Mesenteric fat pad (tissue), 1 donor: Measurements from ENCODE around the gene SLC35F4. TPM values are rescaled to one million over a fixed set of nuclear protein-coding genes. Genes with fewer than 3 reads are reported as not detected.
"Not testable (repeated sequence)": the region's sequence is repeated elsewhere in the genome, so short reads cannot be mapped to it uniquely, and the experiment has no call there.

Experiments
- DNase-seq: peaks from one replicate; pipeline ENCODE4 v3.0.0-alpha.2; 2020; ENCODE audit warnings: low spot score
- total RNA-seq: library from RNA; stranded (reverse); fragmentation: NEBNext Ultra II Directional; extraction: Animal tissue kit (Norgen Biotek cat#: 25700); gene quantifications from one replicate; pipeline ENCODE4 v1.2.1, GENCODE V29; 2021
- donor health status: DM: yes; HTN: yes; CAD: no.

Gene SLC35F4
- total RNA-seq, 1 donor from 2014 or later, result not detected

DNA sequence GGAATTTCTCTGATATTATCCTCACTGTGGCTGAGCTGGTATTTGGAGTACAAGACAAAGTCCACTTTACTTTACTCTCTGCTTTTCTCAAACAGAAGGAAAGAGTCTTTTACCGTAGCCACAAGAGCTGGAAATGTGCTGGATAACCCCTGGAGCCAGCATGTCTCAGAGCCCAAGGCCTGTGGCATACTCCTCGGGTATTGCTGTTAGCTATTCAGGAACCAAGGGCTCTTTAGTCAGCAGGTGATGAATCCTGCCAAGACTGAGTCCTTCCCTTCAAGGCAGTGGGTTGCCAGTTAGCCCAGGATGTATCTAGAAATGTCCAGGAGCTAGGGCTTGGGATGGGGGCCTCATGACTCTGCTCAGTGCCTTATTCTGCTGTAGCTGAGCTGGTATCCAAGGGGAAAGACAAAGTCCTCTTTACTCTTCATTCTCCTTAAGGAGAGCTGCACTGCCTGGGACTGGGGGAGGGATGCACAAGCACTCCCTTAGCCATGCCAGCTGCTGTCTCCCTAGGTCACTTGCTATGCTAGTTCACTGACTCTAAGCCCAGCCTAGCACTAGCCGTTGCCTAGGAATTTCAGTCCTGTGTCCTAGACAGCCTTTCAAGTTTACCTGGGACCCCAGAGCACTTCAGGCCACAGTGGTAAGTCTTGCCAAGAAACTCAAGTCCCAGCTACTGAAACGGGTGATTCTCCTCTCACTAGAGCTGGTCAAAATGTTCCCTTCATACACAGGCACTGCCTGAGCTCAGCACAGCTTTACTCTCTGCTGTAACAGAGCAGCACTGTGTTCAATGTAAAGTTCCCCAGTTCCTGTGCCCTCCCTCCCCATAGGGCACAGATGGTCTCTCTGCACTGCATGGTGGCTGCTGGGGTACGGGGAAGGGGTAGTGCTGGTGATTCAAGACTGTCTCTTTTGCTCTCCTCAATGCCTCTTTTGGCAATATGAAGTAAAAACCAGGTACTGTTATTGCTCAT is 136.4 kb downstream of the SLC35F4 start:
- DNase-seq, result no peak

DNA sequence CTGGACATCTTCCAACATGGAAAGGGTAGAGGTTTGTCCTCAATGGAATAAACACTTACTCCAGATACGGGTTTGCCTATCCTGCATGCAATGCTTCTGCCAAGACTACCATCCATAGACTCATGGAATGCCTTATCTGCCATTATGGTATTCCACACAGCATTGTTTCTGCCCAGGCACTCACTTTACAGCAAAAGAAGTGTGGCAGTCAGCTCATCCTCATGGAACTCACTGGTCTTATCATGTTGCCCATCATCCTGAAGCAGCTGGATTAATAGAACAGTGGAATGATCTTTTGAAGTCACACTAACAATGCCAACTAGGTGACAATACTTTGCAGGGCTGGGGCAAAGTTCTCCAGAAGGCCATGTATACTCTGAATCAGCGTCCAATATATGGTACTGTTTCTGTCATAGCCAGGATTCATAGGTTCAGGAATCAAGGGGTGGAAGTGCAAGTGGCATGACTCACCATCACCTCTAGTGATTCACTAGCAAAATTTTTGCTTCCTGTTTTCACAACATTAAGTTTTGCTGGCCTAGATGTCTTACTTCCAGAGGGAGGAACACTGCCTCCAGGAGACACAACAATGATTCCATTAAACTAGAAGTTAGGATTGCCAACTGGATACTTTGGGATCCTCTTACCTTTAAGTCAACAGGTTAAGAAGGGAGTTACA is 140.4 kb downstream of the SLC35F4 start:
- DNase-seq, result no peak

DNA sequence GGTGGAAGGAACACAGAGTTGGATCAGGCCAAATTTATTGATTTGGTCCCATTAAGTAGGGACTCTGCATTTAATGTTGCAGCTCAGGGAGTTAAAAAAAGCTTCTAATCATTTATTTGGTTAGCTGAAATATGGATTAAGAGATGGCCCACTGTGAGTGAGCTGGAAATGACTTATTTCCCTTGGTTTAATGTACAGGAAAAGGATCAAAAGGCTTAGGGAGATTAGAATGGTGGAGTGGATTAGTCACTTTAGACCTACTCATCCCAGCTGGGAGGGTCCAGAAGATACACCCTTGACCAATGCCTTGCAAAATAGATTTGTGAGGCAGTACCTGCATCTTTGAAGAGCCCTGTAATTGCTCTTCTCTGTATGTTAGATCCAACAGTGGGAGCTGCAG is 143.8 kb downstream of the SLC35F4 start:
- DNase-seq, result not testable (repeated sequence)

DNA sequence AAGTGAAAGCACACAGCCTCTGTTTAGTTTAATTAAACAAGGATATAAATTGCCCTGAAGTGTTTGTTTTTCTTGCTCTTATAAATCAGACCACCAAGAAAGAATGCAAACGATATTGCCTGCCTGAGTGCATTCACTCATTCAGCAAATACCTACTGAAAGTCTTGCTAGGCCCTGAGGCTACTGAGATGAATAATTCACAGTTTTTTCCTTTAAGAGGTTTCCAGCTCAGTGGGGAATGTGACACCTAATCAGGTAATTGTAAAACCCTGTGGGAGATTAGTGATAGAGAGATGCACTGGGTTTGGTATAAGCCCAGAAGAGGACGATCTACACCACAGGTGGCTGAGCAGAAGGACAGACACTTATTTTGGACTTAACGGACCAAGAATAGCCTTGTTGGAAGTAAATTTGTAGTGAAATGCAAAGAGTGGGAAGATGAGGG is 151.4 kb downstream of the SLC35F4 start:
- no peak for DNase-seq

DNA sequence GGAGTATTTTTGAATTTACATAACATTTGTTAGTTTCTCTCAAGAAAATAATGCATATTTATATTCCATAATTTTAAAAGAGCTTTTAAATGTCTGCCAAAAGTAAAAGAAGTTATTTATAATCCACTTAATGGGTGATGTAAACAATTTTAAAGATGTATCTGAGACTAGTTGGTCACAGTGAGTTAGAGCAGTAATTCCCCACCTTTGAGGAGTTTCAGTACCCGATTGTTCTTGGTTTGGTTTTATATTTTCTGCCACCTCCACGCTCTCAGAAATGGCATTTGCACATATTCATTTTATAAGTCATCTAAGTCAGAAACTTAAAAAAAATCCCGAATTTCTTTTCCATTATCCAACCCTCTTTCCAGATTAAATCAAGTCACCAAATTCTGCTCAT is 153.2 kb downstream of the SLC35F4 start:
- DNase-seq, result no peak

DNA sequence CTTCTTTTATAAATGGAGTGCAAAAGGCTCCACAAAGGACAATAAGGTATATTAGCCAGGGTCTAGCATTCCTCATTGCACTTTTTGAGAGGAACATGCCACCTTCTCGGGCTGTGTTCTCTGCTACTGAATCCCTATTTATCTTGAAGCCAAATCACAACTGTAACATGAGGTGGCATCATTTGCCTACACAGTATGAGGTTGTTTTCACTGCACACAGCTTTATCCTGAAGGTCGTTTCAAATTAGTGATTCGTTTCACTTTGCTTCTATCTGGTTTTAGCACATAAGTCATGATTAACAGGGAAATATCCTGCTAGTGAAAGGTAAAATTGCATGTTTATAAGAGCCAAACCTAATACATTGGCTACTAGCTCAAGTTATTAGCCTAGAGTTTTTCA is 153.8 kb downstream of the SLC35F4 start:
- no peak for DNase-seq

DNA sequence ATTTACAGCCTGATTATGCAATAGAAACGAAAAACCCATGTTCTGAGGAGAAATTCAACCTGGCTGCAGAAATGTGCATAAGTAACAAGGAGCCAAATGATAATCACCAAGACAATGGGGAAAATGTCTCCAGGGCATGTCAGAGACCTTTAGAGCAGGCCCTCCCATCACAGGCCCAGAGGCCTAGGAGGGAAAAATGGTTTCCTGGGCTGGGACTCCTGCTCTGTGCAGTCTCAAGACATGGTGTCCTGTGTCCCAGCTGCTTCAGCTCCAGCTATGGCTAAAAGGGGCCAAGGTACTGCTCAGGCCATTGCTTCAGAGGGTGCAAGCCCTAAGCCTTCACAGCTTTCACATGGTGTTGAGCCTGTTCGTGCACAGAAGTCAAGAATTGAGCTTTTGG is 156.0 kb downstream of the SLC35F4 start:
- DNase-seq, result no peak

DNA sequence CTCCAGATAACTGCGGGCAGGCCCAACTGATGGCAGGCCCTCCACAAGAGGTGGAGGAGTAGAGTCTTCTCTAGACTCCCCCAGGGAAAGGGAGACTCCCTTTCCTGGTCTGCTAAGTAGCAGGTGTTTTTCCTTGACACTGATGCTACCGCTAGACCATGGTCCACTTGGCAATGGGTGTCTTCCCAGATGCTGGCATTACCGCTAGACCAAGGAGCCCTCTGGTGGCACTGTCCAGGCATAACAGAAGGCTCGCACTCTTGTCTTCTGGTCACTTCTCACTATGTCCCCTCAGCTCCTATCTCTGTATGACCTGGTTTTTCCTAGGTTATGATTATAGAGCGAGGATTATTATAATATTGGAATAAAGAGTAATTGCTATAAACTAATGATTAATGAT is 156.8 kb downstream of the SLC35F4 start:
- DNase-seq, result not testable (repeated sequence)

DNA sequence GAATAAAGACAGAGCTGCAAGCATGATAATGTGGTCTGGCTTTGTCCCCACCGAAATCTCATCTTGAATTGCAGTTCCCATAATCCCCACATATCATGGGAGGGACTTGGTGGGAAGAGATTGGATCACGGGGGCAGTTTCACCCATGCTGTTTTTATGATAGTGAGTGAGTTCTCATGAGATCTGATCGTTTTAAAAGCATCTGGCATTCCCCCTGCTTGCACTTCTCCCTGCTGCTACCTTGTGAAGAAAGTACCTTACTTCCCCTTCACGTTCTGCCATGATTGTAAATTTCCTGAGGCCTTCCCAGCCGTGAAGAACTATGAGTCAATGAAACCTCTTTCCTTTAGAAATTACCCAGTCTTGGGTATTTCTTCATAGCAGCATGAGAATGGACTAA is 158.7 kb downstream of the SLC35F4 start:
- DNase-seq, result no peak

DNA sequence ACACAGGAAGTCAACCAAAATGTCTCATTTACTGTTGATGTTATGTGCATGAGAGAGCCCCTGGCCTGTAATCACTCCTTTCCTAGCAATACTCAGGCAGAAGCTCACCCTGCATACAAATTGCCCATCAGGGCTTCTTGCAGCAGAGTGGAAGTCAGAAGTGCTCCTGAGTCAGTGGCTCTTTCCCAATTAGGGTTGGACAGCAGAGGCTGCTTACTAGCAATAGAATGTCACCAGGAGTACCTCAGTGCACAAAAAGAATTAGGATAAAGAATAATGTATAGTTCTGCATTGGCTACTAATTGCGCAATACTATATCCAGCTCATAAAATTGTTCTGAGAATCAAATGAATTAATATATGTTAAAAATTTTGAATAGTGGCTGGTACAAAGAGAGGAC is 161.1 kb downstream of the SLC35F4 start:
- no peak for DNase-seq

DNA sequence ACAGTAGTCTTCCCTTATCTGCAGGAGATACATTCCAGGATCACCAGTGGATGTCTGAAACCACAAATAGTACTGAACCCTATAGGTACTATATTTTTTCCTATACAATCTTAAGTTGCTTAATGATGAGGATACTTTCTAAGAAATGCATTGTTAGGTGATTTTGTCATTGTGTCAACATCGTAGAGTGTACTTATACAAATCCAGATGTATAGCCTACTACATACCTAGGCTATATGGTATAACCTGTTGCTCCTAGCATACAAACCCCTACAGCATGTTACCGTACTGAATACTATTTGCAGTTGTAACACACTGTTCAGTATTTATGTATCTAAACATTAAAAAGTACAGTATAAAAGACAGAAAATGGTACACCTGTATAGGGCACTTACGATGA is 165.9 kb downstream of the SLC35F4 start:
- DNase-seq, result no peak

DNA sequence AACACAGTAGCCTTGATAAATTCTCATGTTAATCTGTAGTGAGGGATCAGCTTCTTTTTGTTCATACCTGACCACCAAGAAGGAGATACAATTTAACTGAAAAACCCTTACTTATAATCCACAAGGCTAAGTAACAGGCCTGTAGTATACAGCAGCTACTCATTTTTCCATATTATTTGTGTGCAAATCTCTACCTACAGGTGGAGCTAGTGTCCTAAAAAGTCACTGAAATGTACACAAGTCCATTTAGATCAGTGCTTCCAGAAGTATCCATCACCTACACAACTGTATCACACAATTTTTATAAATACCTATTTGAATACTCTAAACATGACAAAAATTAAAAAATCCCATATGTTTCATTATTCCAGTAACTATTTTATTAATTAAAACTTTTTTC is 173.2 kb downstream of the SLC35F4 start:
- no peak for DNase-seq

DNA sequence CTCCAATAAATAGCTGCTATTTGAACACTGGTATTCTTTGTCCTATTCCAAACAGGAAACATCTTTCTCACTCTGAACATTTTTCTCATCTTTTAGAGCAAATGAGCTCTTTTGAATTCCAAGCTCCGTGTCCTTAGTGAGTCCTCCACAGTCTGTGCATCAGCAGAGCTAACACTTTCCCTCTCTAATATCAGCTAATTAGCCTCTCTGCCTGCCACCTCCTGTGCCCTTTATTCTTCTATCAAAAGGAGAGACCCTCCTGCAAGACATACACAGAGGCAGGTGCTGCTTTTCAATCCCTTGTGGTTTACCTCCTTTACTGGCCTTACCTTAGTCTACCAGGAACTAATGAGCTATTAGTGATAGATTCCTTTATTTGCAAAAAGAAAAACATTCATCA is 178.5 kb downstream of the SLC35F4 start:
- no peak for DNase-seq

DNA sequence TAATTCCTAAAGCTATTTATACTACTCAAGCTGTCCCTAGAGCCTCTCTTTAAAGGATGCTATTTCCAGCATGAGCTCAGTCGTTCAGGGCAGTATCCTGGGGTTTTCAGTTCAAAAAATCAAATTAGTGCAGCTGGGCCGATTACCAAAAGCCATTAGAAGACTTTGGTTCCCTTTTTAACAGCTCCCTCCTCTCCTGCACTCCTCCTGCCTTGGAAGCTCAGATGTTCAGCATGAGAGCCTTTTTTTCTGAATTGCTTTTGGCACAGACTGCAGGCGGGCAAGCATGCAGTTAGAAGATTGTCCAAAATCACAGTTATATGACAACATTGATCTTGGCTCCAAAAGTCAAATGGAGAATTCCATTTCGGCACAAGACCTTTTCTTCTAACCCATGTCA is 179.6 kb downstream of the SLC35F4 start:
- DNase-seq, result no peak

DNA sequence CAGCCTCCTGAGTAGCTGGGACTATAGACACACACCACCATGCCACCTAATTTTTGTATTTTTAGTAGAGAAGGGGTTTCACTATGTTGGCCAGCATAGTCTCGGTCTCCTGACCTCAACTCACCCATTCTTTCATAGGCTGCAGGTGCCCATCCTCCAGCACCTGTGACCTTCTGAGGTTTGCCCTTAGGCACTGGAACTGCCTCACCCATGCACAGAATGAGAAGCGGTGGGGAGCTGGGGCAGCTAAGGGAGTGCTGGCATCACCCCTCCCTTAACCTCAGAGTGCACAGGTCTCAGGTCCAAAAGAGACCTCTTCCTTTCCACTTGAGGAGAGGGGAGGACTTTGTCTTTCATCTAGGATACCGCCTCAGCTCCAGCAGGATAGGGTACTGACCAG is 194.9 kb downstream of the SLC35F4 start:
- DNase-seq, result no peak

DNA sequence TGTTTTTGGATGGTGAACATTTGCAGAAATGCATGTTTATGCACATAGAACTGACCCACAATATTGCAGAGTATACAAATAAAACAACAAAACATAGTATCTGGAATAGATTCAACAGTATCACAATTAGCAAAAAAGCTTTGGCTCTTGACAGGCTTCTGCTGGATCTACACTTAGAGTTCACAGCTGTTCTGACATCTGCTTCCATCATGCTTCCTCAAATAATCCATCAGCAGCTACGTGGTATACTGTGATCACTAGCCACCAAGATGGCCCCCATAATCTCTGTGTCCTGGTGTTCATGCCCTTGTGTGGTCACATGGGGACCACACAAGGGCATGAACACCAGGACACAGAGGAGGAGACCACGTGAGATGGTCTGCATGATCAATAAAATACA is 205.7 kb downstream of the SLC35F4 start:
- no peak for DNase-seq

DNA sequence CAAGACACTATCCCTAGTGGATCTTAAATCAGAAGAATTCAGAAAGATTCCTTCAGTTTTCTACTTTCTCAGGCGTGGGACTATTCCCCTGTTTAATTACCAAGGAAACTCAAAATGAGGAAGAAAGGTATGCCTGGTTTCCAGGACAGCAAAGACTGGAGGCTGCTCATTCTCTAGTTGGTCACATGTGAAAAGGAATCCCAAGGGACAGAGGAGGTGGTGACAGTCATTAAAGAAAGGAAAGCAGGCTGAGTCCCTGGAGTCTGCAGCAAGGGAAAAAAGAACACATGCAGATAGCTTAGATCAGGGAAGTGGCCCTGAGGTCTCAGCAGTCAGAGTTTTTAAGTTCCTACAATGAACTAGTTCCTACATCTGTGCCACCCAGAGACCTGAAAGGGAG is 206.8 kb downstream of the SLC35F4 start:
- DNase-seq, result no peak

DNA sequence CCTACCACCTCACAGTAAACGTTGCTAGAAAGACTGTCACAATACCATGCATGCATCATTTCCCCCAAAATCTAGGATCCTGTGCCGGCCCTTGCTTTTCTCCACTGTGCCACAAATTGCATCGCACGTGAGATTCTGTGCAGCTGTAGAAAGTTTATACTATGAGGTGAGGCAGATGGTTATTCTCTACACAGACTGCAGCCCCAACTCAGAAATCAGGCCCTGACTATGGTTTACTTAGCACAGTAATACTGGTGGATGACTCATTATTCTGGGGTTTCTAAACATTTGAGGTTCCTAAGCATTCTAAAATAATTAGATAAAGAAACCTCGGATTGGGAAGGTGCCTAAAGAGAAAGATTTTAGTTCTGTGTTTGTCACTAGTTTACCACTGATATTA is 208.4 kb downstream of the SLC35F4 start:
- no peak for DNase-seq

DNA sequence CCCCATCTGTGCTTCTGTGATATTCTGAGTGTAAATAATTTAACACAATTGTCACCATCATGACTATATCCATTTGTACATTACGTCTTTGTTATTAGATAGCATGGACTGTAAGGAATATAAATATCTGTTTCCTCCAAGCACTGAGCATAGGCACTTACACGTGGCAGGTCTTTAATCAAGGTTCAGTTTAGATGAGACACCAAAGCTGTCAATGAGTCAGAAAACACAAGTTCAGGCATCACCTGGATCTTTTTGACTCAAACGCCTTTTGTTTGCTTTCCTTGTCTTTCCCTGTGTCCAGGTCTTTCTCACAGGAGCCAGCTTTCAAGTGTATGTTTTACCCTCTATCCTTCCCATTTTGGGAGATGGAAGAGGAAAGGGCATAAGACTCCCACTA is 209.0 kb downstream of the SLC35F4 start:
- DNase-seq, result no peak

DNA sequence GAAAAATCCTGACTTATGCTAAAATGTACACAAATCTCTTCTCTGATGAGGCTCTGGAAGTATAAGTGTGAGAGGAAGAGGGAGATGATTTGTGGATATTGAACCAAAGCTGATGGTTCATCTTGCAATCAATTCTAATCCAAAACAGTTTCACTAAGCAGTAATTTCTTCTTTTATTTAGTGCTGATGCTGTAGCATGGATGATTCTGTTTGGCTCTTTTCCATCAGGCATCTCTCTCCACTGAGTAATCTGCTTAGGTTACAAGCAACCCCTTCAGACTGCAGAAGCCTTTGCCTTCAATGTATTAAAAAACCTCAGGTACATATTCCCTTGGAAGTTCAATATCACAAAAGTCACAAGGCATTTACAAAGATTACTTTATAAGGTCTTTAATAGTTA is 213.1 kb downstream of the SLC35F4 start:
- no peak for DNase-seq

DNA sequence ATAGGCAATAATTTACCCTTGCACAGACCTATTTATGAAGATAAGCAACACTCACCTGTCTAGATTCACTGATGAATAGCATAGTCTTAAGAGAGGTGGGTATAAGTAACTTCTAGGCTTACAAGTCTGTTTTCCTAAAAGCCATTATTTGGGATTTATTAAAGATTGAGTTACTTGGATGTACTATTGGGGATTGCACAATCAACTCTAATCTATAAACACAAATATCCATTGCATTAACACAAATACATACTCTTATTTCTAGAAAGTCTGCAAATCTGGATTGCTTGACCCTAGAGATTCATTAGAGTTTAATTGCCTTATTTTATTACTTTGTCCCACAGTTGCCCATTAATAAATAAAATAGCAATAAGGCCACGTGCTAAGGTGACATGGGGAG is 224.1 kb downstream of the SLC35F4 start:
- DNase-seq, result no peak

DNA sequence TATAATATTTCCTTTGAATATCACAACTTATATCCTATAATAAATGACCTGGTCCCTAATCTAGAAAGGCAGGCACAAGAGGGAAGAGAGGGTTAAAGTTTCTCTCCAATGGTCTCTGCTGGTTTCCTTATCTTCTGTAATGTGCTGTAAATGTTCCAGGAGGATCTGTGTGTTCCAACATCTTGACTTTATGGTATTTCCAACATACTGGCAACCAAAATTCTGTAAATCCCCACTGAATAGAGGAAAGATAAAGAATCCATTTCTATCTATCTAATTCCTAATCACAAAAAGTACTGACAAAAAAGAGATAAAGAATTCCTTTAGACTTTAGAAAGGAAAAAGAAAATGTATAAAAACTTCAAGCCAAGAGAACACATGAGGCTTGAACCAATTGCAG is 225.9 kb downstream of the SLC35F4 start:
- no peak for DNase-seq

DNA sequence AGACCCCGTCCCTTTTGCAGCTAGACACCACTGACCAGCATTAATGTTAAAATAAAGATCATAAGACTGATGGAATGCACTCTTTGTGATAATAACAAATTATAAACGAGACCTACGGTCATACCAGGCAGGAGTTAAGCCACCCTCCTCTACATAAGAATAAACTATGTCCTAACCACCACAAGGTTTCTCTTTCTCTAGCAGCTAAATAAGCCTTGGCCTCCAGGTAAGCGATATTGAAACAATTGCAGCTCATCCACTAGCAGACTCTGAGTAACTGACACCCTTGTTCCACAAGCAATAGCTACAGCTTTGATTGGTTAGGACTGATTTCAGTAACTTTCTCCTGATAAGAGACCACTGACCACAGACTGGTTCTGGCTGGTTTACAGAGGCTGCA is 228.0 kb downstream of the SLC35F4 start:
- DNase-seq, result no peak
